ENCODE results near the gene F8.
"Not testable (repeated sequence)": the region's sequence is repeated elsewhere in the genome, so short reads cannot be mapped to it uniquely, and the experiment has no call there.

F8 gene

DNA sequence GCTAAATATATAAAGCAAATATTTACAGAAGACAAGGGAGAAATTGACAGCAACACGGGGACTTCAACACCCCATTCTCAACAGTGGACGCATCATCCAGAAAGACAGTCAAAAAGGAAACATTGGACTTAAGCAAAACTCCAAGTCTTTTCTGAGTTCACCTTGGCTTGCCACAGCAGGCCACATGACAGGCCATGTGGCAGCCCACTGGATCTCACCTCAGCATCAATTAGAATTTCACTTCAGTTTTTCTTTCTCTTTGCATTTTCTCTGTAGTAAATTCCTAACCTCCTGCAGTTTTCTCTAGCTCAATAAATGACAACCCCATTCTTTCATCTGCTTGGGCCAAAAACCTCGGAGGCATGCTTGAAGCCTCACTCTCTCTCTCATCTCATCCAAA is 200.5 kb downstream of the F8 start:
- H3K27ac ChIP-seq, result no peak overlapping the region
- no peak for TF ChIP-seq ZFX (IDR thresholded peaks at IDR 0.05; ENCODE audit: borderline replicate concordance)

DNA sequence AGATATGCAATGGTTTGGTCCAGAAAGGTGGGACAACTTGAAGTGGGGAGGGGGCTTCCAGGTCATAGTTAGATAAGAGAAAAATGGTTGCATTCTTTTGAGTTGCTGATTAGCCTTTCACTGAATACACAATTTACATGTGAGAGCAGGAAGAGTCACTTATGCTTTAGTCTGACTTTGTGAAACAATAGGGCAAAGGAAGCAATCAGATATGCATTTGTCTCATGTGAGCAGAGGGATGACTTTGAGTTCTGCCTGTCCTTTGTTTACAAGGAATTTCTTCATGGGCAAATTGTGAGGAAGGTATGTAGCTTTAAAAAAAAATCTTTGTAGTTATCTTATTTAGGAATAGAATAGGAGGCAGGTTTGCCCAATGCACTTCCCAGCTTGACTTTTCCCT is 201.0 kb downstream of the F8 start:
- no peak overlapping the region for H3K27ac ChIP-seq
- no peak for TF ChIP-seq ZFX (IDR thresholded peaks at IDR 0.05; ENCODE audit: borderline replicate concordance)
- TF ChIP-seq, protein P1, sequence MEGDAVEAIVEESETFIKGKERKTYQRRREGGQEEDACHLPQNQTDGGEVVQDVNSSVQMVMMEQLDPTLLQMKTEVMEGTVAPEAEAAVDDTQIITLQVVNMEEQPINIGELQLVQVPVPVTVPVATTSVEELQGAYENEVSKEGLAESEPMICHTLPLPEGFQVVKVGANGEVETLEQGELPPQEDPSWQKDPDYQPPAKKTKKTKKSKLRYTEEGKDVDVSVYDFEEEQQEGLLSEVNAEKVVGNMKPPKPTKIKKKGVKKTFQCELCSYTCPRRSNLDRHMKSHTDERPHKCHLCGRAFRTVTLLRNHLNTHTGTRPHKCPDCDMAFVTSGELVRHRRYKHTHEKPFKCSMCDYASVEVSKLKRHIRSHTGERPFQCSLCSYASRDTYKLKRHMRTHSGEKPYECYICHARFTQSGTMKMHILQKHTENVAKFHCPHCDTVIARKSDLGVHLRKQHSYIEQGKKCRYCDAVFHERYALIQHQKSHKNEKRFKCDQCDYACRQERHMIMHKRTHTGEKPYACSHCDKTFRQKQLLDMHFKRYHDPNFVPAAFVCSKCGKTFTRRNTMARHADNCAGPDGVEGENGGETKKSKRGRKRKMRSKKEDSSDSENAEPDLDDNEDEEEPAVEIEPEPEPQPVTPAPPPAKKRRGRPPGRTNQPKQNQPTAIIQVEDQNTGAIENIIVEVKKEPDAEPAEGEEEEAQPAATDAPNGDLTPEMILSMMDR (IDR thresholded peaks at IDR 0.05), result no peak

- H3K27ac ChIP-seq, result no peak overlapping the region
- TF ChIP-seq, protein P1 (IDR thresholded peaks at IDR 0.05), result no peak
- TF ChIP-seq ZFX (IDR thresholded peaks at IDR 0.05; ENCODE audit: borderline replicate concordance), result no peak
Measured at GRCh38 chrX:154819771-154820341, 202.7 kb downstream of the F8 start.

DNA sequence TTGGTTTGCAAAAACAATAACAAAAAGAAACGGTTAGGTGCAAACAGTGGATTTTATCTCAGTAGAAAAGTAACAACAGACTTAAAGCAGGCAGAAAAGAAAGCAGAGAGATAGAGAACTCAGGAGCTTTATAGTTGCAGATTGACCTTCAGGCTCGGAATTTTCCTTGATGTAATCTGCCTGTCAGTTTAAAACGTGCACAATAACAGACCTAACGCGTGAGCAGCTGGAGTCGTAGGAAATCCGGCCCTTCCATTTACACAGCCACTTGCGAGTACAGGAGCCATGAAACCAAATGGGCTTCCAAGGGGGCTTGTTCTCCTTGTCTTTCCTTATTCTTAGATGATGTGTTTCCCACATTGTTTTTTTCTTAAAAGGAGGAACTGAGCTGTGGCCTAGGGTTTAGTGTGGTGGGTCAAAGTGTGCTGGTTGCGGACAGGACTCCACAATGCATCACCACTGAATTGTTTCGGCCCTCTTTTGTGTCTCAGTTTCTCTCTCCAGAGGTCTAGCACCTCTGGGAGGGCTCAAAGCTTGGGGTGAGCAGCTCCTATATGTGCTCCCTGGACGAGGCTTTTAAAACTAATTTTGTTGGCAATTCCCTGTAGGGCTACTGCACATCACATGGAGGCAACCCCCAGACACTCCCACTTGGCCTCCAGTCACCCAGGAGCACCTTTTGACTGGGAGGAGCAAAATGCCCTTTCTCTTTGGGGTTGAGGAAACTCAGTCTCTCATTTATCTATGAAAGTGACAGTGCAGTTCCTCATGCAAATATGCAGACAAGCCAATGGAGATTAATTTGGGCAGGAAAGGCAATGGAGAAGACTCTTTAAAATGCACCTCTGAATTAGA is 203.4 kb downstream of the F8 start:
- H3K27ac ChIP-seq, result no peak overlapping the region
- TF ChIP-seq, protein P1 (IDR thresholded peaks at IDR 0.05), result no peak
- TF ChIP-seq ZFX (IDR thresholded peaks at IDR 0.05; ENCODE audit: borderline replicate concordance), result no peak

DNA sequence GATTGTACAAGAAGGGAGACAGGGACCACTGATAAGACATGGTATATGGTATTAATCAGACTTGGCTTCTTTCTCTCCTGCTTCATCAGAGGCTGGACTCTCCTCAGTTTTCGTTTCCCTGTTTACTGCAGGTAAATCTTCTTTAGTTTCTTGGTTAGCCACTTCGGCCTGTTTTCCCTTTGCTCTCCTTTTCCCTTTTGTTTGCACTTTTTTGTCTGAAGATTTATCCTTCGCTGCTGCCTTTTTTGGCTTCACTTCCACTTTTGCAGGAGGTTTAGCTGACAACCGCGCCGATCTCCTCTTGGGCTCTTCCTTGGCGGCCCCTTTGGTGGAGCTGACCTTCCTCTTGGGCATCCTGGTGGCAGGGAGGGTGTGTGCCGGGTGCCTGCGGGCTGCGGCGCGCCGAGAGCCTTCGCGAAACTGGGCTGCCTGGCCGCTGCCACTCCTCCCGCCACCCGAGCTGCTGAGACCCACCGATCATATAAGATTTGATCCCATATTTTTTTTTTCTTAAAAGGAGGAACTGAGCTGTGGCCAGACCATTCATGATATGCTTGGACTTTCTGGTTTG is 205.4 kb downstream of the F8 start:
- not testable (repeated sequence) for H3K27ac ChIP-seq

DNA sequence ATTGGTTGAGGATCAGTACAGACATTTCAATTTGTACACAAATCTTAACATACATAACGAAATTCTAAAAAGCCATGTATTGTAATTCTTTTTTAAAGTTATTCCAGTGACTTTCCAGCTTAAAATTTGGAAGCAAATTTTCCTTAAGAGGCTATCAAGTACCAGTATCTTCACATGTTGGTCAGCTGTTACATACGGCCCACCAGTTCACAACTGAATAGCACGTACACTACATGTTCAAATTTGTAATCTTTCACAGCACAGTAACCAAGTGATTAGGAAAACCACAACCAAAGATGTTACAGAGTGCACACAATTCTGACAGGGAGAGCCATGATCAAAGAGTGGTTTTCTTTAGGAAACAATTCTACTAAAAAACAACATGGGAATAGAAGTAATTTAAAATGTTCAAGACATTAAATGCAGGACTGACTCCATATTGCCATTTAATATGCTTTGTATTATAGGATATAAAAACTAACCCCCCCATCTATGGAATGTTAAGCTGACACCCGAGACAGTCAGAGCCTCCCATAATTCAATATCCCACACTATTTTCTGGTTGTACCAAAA is 206.1 kb downstream of the F8 start:
- H3K27ac ChIP-seq, result not testable (repeated sequence)

GRCh38 chrX:154815274-154815818 is 207.2 kb downstream of the F8 start:
- no peak overlapping the region for H3K27ac ChIP-seq
- TF ChIP-seq, protein P1 (IDR thresholded peaks at IDR 0.05), result no peak
- TF ChIP-seq ZFX (IDR thresholded peaks at IDR 0.05; ENCODE audit: borderline replicate concordance), result no peak

DNA sequence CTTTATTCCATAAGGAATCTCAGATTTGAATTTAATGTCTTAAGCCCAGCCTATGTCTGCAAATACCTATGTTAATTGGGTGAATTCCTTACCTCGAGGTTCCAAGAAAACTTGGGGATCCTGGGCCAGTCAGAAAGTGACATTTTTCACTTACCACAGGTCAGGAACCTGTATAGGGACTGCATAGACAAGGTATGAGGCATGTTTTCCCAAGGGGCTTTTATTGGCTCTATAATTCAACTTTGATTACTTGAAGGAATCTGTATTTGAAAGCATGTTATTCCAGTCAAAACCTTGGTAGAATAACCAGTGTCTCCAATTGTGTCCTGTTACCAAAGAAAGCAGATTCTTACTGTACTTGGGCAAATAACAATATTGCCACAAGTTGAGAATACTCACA is 208.7 kb downstream of the F8 start:
- no peak for TF ChIP-seq ZFX (IDR thresholded peaks at IDR 0.05; ENCODE audit: borderline replicate concordance)
- TF ChIP-seq, protein P1 (IDR thresholded peaks at IDR 0.05), result no peak
- no peak overlapping the region for H3K27ac ChIP-seq
